IPS DF 19.7 (cell line): Measurements from ENCODE around the gene NANOS2.
"Not testable (repeated sequence)": the region's sequence is repeated elsewhere in the genome, so short reads cannot be mapped to it uniquely, and the experiment has no call there.

ENCODE experiments used
- DNase-seq: peaks from one replicate; pipeline ENCODE4 v3.0.0-alpha.2; 2013; ENCODE audit warnings: low read depth, low spot score

NANOS2 gene

GRCh38 chr19:45876411-45877197 is 38.0 kb downstream of the NANOS2 start:
- DNase-seq: no peak

GRCh38 chr19:45876161-45876410 is 38.5 kb downstream of the NANOS2 start:
- no peak for DNase-seq

GRCh38 chr19:45874620-45874966 is 40.0 kb downstream of the NANOS2 start:
- no peak for DNase-seq

GRCh38 chr19:45873219-45873772 is 41.3 kb downstream of the NANOS2 start:
- no peak for DNase-seq

GRCh38 chr19:45872095-45872919 is 42.3 kb downstream of the NANOS2 start:
- DNase-seq: no peak

GRCh38 chr19:45870798-45871197 is 43.8 kb downstream of the NANOS2 start:
- DNase-seq: no peak

- not testable (repeated sequence) for DNase-seq
These were observed 47.3 kb downstream of the NANOS2 start for GRCh38 chr19:45867241-45867640.

- DNase-seq: no peak
These were observed 48.0 kb downstream of the NANOS2 start for GRCh38 chr19:45866400-45867176.

- no peak for DNase-seq
These were observed 49.2 kb downstream of the NANOS2 start for GRCh38 chr19:45865269-45865948.

- DNase-seq: no peak
These were observed 49.9 kb downstream of the NANOS2 start for GRCh38 chr19:45864629-45865082.

- no peak for DNase-seq
These were observed 50.5 kb downstream of the NANOS2 start, which contains the start of gene FOXA3 for GRCh38 chr19:45863840-45864628. FOXA3 (plus strand) TSS chr19:45864326; CDS start chr19:45864457, 131 bp downstream.

- DNase-seq: no peak
These were observed 51.2 kb downstream of the NANOS2 start for GRCh38 chr19:45863335-45863839.
